Mammary epithelial cell (primary cell): ENCODE results near the gene FHOD1.

ENCODE experiments used
- EZH2 ChIP-seq: IDR thresholded peaks from 2 replicates; pipeline ENCODE4 v1.6.1; 2012; ENCODE audit warnings: low read length, inconsistent platforms, borderline replicate concordance
- TF ChIP-seq, protein P1 (sequence below), 2 donors: IDR thresholded peaks in 1 of 2; conservative IDR thresholded peaks in 1 of 2; 2 replicates each; pipeline ENCODE4 v1.5.1; 2011 to 2012; ENCODE audit warnings: inconsistent platforms in 2 of 2, low read length in 2 of 2, mild to moderate bottlenecking in 2 of 2, control low read depth in 1 of 2, low read depth in 1 of 2; ENCODE audit not compliant: insufficient read depth in 1 of 2; ENCODE audit errors: extremely low read depth in 1 of 2

DNA sequence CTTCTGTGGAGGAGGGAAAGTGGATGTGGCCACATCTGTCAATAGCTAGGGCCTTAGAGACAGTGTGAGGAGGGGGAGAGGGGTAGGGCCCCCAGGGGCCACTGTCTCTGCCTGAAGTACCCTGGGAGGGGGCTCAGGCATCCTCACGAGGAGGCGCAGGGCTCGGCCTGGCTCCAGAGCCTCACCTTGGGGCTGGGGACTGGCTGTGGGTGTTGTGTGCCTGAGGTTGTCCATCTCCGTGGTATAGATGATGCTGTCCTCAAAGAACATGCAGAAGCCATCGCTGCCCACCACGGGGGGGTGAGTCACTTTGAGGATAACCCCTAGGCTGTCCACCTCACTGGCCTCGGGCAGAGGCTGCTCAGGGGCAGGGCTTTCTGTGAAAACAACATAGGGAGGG, 44.2 kb upstream of the FHOD1 start:
- TF ChIP-seq, protein P1, sequence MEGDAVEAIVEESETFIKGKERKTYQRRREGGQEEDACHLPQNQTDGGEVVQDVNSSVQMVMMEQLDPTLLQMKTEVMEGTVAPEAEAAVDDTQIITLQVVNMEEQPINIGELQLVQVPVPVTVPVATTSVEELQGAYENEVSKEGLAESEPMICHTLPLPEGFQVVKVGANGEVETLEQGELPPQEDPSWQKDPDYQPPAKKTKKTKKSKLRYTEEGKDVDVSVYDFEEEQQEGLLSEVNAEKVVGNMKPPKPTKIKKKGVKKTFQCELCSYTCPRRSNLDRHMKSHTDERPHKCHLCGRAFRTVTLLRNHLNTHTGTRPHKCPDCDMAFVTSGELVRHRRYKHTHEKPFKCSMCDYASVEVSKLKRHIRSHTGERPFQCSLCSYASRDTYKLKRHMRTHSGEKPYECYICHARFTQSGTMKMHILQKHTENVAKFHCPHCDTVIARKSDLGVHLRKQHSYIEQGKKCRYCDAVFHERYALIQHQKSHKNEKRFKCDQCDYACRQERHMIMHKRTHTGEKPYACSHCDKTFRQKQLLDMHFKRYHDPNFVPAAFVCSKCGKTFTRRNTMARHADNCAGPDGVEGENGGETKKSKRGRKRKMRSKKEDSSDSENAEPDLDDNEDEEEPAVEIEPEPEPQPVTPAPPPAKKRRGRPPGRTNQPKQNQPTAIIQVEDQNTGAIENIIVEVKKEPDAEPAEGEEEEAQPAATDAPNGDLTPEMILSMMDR (conservative IDR thresholded peaks at IDR 0.05 in 1 of 2, IDR thresholded peaks at IDR 0.05 in 1 of 2; ENCODE audit: extremely low read depth in 1 of 2, insufficient read depth in 1 of 2, low read depth in 1 of 2, low read length in 2 of 2), result no peak
- no peak for TF ChIP-seq EZH2
